SU-DHL-6 (cell line): Measurements from ENCODE around the gene NEB.

Experiments used
- H2AFZ ChIP-seq: fragments of 200-600 bp; sonication (generic); 2 replicates; pipeline ENCODE4 v1.6.1; 2014; ENCODE audit warnings: low read depth, mild to moderate bottlenecking, moderate library complexity, mixed read lengths, antibody characterized with exemption, low read length; ENCODE audit not compliant: severe bottlenecking
- H3F3A ChIP-seq: fragments of 200-600 bp; shearing (Covaris generic); 2 replicates; pipeline ENCODE4 v1.6.0; 2016; ENCODE audit warnings: antibody characterized with exemption, mild to moderate bottlenecking; ENCODE audit not compliant: insufficient read depth
- H3K27ac ChIP-seq: fragments of 200-600 bp; sonication (generic); 2 replicates; pipeline ENCODE4 v1.5.1; 2016; ENCODE audit warnings: low read depth, mild to moderate bottlenecking, low read length, moderate library complexity, mixed read lengths
- H3K27me3 ChIP-seq: fragments of 200-600 bp; sonication (generic), shearing (Covaris generic); 2 replicates; pipeline ENCODE4 v1.6.0; 2014; ENCODE audit warnings: mild to moderate bottlenecking, low read length
- H3K36me3 ChIP-seq: fragments of 200-600 bp; sonication (generic); 2 replicates; pipeline ENCODE4 v1.6.1; 2014; ENCODE audit warnings: mild to moderate bottlenecking, low read length, mixed read lengths
- H3K4me2 ChIP-seq: fragments of 300-600, 200-600 bp; shearing (Covaris generic), sonication (generic); 2 replicates; pipeline ENCODE4 v1.6.0; 2014; ENCODE audit warnings: low read length, low read depth, mild to moderate bottlenecking; ENCODE audit not compliant: poor library complexity, severe bottlenecking
- H3K4me3 ChIP-seq: fragments of 200-600 bp; sonication (generic); 2 replicates; pipeline ENCODE4 v1.5.1; 2014; ENCODE audit warnings: antibody characterized with exemption, low read length, mild to moderate bottlenecking, mixed read lengths; ENCODE audit not compliant: insufficient read depth, poor library complexity, severe bottlenecking
- H3K79me2 ChIP-seq: fragments of 200-600 bp; sonication (generic); 2 replicates; pipeline ENCODE4 v1.6.1; 2014; ENCODE audit warnings: mild to moderate bottlenecking, low read length, moderate library complexity; ENCODE audit not compliant: insufficient read depth
- H3K9ac ChIP-seq: fragments of 200-600 bp; sonication (generic); 2 replicates; pipeline ENCODE4 v1.7.0; 2014; ENCODE audit warnings: mild to moderate bottlenecking, low read length
- H3K9me2 ChIP-seq: fragments of 200-600 bp; sonication (generic); replicated peaks from 2 replicates; pipeline ENCODE4 v1.6.1; 2014; ENCODE audit warnings: low read length; ENCODE audit not compliant: insufficient read depth
- H3K9me3 ChIP-seq: fragments of 200-600 bp; sonication (generic); 2 replicates; pipeline ENCODE4 v1.6.1; 2014; ENCODE audit warnings: low read length, mixed read lengths; ENCODE audit not compliant: insufficient read depth
- H4K20me1 ChIP-seq: fragments of 200-600 bp; sonication (generic); 2 replicates; pipeline ENCODE4 v1.6.1; 2014; ENCODE audit warnings: low read depth, mild to moderate bottlenecking, antibody characterized with exemption, low read length, moderate library complexity, mixed read lengths
- EZH2phosphoT487 ChIP-seq: fragments of 200-600 bp; sonication (generic), shearing (Covaris generic); conservative IDR thresholded peaks from 2 replicates; pipeline ENCODE4 v1.6.1; 2018; ENCODE audit warnings: mild to moderate bottlenecking, antibody characterized with exemption, low read length, moderate library complexity, mixed read lengths
- TF ChIP-seq, protein P1 (sequence below): fragments of 200-600 bp; sonication (generic); IDR thresholded peaks from one replicate; pipeline ENCODE4 v1.5.1; 2017; ENCODE audit warnings: antibody characterized with exemption, mild to moderate bottlenecking, low read length, moderate library complexity; ENCODE audit not compliant: insufficient read depth, poor library complexity, severe bottlenecking

Gene NEB

DNA sequence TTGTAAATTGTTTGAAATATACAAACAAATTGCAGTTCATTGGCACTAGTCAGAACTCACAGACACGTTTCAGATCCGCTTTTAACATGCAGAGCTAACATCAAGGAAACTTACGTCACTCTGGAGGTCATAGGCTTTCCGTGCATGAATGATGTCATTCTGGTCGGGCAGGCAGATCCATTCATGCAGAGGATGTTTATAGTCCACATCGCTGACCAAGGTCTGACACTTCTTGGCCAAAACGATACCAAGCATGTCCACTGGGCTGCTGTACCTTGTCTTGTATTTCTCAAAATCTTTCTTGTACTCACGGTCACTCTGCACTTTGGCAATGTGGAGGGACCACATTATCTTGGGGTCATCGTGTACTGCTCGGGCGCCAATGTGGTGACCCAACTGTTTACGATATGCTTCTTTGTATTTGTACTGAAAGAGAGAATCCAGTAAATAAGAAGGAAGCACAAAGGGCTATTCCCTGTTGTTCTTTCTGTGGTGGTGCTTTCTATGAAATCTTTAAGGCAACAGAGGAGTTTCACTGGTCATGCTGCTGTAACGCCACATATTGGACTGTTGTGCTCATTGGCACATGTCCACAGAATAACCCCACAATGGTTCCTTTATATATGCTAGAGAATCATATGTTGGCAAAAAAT lies 114.8 kb downstream of the NEB start:
- H3K4me2 ChIP-seq = no peak overlapping the region
- no peaks in the 10 kb centered on the region for H4K20me1 ChIP-seq
- TF ChIP-seq, protein P1, sequence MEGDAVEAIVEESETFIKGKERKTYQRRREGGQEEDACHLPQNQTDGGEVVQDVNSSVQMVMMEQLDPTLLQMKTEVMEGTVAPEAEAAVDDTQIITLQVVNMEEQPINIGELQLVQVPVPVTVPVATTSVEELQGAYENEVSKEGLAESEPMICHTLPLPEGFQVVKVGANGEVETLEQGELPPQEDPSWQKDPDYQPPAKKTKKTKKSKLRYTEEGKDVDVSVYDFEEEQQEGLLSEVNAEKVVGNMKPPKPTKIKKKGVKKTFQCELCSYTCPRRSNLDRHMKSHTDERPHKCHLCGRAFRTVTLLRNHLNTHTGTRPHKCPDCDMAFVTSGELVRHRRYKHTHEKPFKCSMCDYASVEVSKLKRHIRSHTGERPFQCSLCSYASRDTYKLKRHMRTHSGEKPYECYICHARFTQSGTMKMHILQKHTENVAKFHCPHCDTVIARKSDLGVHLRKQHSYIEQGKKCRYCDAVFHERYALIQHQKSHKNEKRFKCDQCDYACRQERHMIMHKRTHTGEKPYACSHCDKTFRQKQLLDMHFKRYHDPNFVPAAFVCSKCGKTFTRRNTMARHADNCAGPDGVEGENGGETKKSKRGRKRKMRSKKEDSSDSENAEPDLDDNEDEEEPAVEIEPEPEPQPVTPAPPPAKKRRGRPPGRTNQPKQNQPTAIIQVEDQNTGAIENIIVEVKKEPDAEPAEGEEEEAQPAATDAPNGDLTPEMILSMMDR = no peak
- no peak for TF ChIP-seq EZH2phosphoT487

DNA sequence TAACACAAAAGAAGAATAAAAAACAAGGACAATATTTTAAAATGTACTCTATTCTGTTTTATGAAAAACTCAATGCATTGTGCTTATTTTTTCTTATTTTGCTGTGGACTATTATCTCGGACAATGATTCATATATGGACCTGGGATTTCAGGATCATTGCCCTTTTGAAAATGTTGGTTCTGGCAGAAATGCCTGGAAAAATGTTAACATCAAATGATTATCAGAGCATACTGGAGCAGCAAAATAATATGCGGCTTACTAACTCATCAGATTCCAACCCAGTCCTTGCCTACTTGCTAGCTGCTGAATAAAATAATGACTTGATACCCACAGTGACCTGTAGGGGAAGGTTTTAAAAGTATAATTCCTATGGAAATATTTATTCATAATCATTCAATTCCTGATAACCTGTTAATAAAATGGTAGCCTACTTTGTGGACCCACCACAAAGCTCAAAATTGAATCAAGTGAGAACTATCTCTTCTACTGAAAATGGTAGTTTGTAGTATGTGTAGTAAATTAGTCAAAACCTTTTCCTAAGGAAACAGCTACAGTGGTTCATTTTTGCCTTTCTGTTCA lies 117.4 kb downstream of the NEB start:
- Histone ChIP-seq H3K4me3 (no peak overlapping the region), H3K4me2 (no peak overlapping the region), H3F3A (no peaks in the 10 kb centered on the region), H3K9me2 (no peaks in the 10 kb centered on the region), H3K9me3 (no peaks in the 10 kb centered on the region), H3K27ac (no peak overlapping the region), H3K36me3 (no peaks in the 10 kb centered on the region), H2AFZ (no peak overlapping the region), H3K9ac (no peak overlapping the region), H3K27me3 (no peaks in the 10 kb centered on the region), H4K20me1 (no peaks in the 10 kb centered on the region), H3K79me2 (no peaks in the 10 kb centered on the region)
- no peak for TF ChIP-seq EZH2phosphoT487
- TF ChIP-seq, protein P1 = no peak

More for the DNA sequence above, 114.8 kb downstream of the NEB start:
- H2AFZ ChIP-seq = no peak overlapping the region
- H3K27me3 ChIP-seq = no peaks in the 10 kb centered on the region
- H3F3A ChIP-seq = no peaks in the 10 kb centered on the region
- H3K27ac ChIP-seq = no peak overlapping the region
- no peaks in the 10 kb centered on the region for H3K79me2 ChIP-seq
- no peaks in the 10 kb centered on the region for H3K9me3 ChIP-seq
- no peak overlapping the region for H3K9ac ChIP-seq
- no peaks in the 10 kb centered on the region for H3K36me3 ChIP-seq
- H3K9me2 ChIP-seq = no peaks in the 10 kb centered on the region
- no peak overlapping the region for H3K4me3 ChIP-seq

DNA sequence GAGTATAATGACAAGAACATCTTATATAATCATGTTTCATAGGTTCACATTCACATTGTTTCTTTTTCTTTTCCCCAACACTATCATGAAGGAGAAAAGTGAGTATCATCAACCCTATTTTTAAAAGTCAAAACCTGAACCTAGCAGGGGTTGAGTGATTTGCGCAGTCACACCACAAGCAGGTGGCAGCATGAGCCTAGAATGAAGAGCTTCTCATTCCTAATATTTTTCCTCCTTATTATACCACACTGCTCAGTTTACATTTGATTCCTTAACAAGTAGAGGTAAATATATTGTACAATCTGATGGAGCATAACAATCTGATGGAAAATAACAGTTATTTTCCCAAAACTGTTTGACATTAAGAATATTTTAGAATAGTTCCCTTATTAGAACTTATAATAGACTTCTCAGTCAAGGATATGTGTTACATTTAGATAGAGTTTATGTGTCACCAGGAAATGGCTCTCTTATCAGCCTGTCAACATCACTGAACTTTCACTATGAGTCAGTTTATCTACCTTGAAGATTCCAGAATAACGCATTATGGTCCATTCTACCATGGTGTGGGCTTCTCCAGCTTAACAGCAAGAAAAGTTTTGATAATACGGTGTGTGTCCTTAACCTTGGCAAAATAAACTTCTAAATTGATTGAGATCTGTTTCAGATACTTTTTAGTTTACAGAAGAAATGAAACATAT lies 119.5 kb downstream of the NEB start:
- Histone ChIP-seq H3K4me3 (no peak overlapping the region), H3K9me2 (no peaks in the 10 kb centered on the region), H3K27me3 (no peaks in the 10 kb centered on the region), H3K9me3 (no peaks in the 10 kb centered on the region), H3K9ac (no peak overlapping the region), H3F3A (no peaks in the 10 kb centered on the region), H3K4me2 (no peak overlapping the region), H4K20me1 (no peaks in the 10 kb centered on the region), H3K36me3 (no peaks in the 10 kb centered on the region), H3K79me2 (no peaks in the 10 kb centered on the region), H2AFZ (no peak overlapping the region), H3K27ac (no peak overlapping the region)
- TF ChIP-seq EZH2phosphoT487 = no peak
- TF ChIP-seq, protein P1 = no peak
